ENCODE results near the gene C2orf72.

Gene C2orf72

DNA sequence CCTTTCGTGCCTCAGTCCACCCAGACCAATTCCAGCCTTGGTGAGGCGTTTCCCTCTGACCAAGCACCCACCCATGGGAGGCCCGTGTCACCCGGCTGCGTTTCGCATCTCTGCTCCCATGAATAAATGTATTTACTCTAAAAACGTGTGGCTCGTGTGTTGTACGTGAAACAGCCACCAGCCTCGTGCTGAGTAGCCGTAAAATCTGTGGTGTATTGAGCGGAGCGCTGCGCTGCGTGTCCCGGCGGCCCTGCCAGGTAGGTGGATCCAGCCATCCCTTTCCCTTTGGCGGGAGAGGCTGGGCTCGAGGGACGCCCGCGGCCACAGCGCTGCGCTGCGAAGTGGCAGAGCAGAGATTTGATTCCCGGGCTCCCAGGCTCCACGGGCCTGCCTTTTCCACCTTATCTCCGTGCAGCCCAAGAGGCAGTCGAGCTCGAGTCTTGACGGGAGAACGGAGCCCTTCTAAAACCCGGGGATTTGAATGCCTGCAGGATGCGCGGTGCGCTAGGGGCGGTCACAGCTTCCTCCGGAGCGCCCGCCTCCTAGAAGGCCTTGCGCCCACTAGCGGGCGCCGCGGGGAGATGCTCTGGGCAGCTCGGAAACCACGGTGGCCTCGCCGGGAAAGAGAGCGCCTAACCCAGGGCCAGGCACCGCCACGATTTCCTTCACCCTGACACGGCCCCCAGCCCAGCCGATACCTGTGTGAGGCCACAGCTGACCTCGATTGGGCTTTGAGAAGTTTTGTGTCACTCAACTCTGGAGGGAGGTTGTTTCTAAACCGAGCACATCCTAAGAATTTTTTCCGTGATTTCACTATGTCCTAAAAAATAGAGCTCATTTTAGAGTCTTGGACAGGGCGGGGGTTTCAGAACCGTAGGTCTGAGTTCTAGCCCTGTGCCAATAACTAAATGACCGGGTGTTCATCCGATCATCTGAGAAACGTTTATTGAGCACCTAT lies 15.4 kb downstream of the C2orf72 start:
- Histone ChIP-seq H3K9me3 (ENCODE audit: control insufficient read depth, insufficient read depth, low read length) (no peaks in the 10 kb centered on the region), H3K27me3 (ENCODE audit: control insufficient read depth, low read length) (peaks cover 30% of the 10 kb centered on the region), H3K9me2 (replicated peaks; ENCODE audit: control insufficient read depth, low read length) (no peaks in the 10 kb centered on the region), H3F3A (ENCODE audit: control insufficient read depth, insufficient read depth) (no peaks in the 10 kb centered on the region), H3K4me3 (ENCODE audit: low read length) (peak overlapping the region; percentile 87), H4K20me1 (ENCODE audit: control insufficient read depth, insufficient read depth, low read depth, low read length) (peaks cover 4% of the 10 kb centered on the region; the same call in 1 of the 2 replicates), H3K4me1 (ENCODE audit: control insufficient read depth, low read length) (peaks cover 23% of the 10 kb centered on the region), H3K27ac (ENCODE audit: low read depth, low read length) (no peak overlapping the region), H3K36me3 (ENCODE audit: control insufficient read depth, low read length) (0 out of 2 replicates have a peak, but pooled peaks cover 3% of the 10 kb centered on the region), H3K79me2 (ENCODE audit: control insufficient read depth, low read length) (peaks cover 11% of the 10 kb centered on the region), H3K4me2 (ENCODE audit: low read length) (peak overlapping the region; percentile 96)
- no peak for TF ChIP-seq EZH2phosphoT487 (IDR thresholded peaks at IDR 0.05; ENCODE audit: borderline replicate concordance, low read length)
- TF ChIP-seq, protein P1, sequence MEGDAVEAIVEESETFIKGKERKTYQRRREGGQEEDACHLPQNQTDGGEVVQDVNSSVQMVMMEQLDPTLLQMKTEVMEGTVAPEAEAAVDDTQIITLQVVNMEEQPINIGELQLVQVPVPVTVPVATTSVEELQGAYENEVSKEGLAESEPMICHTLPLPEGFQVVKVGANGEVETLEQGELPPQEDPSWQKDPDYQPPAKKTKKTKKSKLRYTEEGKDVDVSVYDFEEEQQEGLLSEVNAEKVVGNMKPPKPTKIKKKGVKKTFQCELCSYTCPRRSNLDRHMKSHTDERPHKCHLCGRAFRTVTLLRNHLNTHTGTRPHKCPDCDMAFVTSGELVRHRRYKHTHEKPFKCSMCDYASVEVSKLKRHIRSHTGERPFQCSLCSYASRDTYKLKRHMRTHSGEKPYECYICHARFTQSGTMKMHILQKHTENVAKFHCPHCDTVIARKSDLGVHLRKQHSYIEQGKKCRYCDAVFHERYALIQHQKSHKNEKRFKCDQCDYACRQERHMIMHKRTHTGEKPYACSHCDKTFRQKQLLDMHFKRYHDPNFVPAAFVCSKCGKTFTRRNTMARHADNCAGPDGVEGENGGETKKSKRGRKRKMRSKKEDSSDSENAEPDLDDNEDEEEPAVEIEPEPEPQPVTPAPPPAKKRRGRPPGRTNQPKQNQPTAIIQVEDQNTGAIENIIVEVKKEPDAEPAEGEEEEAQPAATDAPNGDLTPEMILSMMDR (IDR thresholded peaks at IDR 0.05; ENCODE audit: low read depth, low read length, poor library complexity, severe bottlenecking): peak; percentile 97

DNA sequence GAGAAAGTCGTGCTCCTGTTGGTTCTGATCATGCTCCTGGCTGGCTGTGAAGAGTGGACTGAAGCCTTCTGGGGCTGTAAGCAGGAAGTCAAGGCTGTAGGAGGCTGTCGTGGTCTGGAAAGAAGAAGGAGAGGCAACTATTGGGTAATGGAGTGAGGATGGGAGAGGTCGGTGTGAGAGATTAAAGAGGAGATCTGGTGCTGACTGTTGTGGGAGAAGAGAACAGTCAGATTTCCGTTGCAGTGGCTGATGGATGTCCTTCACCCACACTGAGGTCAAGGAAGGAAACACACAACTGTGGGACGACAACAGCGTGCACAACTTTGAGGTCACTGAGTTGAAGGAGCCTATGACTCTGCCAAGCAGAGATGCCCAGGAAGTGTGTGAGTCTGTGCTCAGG lies 16.5 kb downstream of the C2orf72 start:
- Histone ChIP-seq H3K9me2 (replicated peaks; ENCODE audit: control insufficient read depth, low read length) (no peaks in the 10 kb centered on the region), H3K79me2 (ENCODE audit: control insufficient read depth, low read length) (peaks cover 22% of the 10 kb centered on the region), H3K4me1 (ENCODE audit: control insufficient read depth, low read length) (peaks cover 33% of the 10 kb centered on the region), H3K27me3 (ENCODE audit: control insufficient read depth, low read length) (peaks cover 24% of the 10 kb centered on the region), H3K4me2 (ENCODE audit: low read length) (no peak overlapping the region), H3K36me3 (ENCODE audit: control insufficient read depth, low read length) (peaks cover 8% of the 10 kb centered on the region; the same call in 1 of the 2 replicates), H3K27ac (ENCODE audit: low read depth, low read length) (no peak overlapping the region), H3F3A (ENCODE audit: control insufficient read depth, insufficient read depth) (no peaks in the 10 kb centered on the region), H4K20me1 (ENCODE audit: control insufficient read depth, insufficient read depth, low read depth, low read length) (peaks cover 12% of the 10 kb centered on the region; the same call in 1 of the 2 replicates), H3K4me3 (ENCODE audit: low read length) (no peak overlapping the region), H3K9me3 (ENCODE audit: control insufficient read depth, insufficient read depth, low read length) (no peaks in the 10 kb centered on the region)
- TF ChIP-seq, protein P1 (IDR thresholded peaks at IDR 0.05; ENCODE audit: low read depth, low read length, poor library complexity, severe bottlenecking): no peak
- TF ChIP-seq EZH2phosphoT487 (IDR thresholded peaks at IDR 0.05; ENCODE audit: borderline replicate concordance, low read length): no peak

DNA sequence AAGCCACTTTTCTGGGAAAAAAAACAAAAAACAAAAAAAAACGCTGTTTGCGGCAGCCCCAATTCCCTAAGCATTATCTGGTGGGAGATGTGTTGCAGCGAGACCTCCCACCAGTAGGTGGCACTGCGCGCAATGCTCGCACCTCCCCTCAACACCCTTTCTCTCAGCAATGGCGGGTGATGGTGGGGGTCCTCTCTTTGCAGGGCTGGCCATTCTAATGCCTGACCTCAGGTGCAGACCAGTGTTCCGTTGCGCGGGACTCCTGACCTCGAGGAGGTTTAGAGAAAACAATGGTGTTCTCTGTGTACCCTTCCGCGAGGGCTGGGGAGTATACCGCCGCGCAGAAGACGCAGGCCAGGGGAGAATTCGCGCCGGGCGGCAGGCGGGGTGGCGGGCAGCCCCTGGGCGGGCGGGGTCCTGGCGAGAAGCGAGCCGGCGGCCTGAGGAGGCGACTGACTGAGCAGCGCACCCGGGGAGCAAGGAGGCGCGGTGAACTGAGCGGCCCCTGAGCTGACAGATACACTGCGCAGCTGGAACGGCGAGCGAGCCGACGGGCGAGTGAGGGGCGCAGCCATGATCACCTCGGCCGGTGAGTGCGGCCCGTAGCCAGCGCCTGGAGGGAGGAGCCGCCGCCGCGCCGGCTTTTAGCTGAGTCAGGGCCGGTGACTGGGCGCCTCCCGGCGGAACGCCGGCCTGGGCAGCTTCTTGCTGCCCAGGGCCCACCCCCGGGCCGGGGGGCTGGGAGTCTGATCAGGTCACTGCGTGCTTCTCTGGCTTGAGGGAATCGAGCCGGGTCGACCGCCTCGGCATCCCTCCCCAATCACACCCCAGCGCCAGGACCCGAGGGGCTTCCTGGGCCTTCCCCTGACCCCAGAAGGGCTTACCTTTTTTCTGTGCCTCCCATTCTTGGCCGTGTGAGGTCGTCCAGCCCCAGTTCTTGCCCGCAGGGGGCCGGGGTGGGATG lies 19.4 kb downstream of the C2orf72 start, which contains the start of gene PSMD1:
PSMD1 (plus strand) TSS at position 415 of the 964 bp plus-strand sequence; CDS start at position 574, 159 bp downstream.
- Histone ChIP-seq H3K9me3 (ENCODE audit: control insufficient read depth, insufficient read depth, low read length) (no peaks in the 10 kb centered on the region), H3K36me3 (ENCODE audit: control insufficient read depth, low read length) (peaks cover 28% of the 10 kb centered on the region), H3K27ac (ENCODE audit: low read depth, low read length) (peak within 1 kb of the TSS; percentile 60), H3K4me1 (ENCODE audit: control insufficient read depth, low read length) (peaks cover 43% of the 10 kb centered on the region), H3K27me3 (ENCODE audit: control insufficient read depth, low read length) (peaks cover 8% of the 10 kb centered on the region), H3F3A (ENCODE audit: control insufficient read depth, insufficient read depth) (no peaks in the 10 kb centered on the region), H4K20me1 (ENCODE audit: control insufficient read depth, insufficient read depth, low read depth, low read length) (peaks cover 17% of the 10 kb centered on the region; the same call in 1 of the 2 replicates), H3K4me3 (ENCODE audit: low read length) (peak within 1 kb of the TSS; percentile 76), H3K4me2 (ENCODE audit: low read length) (peak within 1 kb of the TSS; percentile 82), H3K9me2 (replicated peaks; ENCODE audit: control insufficient read depth, low read length) (no peaks in the 10 kb centered on the region), H3K79me2 (ENCODE audit: control insufficient read depth, low read length) (peaks cover 50% of the 10 kb centered on the region)
- TF ChIP-seq EZH2phosphoT487 (IDR thresholded peaks at IDR 0.05; ENCODE audit: borderline replicate concordance, low read length): no peak
- TF ChIP-seq, protein P1 (IDR thresholded peaks at IDR 0.05; ENCODE audit: low read depth, low read length, poor library complexity, severe bottlenecking): peak; percentile 81
